HG02678 (cell line): ENCODE data around the gene AKT1.

Experiments
- ATAC-seq: cut with Tn5 transposase; IDR thresholded peaks from one replicate; pipeline ENCODE4 v1.9.1; 2021; ENCODE audit warnings: mild to moderate bottlenecking, moderate library complexity; ENCODE audit not compliant: unreplicated experiment

Gene AKT1

DNA sequence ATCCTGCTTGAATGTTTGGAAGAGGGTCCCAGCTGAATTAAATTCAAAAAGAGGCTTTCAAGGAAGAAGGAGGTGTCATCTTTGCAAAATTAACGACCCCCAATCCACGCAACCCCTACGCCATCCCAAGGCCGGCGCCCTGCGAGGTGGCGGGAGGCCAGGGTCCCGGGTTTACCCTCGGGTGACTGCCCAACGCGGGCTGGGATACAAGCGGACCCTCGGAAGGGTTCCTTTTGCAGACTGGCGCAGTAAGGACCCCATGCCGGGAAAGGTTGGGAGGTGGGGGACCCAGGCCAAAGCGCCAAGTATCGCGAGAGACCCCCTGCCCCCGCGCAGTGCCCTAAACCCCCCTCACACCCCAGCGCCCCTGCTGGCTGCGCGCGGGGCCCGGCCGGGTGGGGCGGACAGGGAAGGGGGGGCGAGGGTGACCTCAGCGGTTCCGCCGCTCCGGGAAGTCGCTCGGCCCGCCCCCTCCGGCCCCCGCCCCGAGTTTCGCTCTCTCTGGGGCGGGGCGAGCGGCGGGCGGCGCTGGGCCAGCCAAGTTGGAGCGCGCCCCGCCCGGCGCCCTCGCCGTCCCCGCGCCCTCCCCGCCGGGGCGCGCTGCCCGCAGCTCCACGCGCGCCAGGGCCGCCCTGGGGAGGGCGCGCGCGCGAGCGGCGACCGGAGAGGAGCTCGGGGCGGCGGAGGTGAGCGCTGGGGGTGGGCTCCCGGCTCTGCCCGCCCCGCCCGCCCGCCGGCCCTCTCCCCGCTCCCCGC, 4.6 kb upstream of the AKT1 start:
- ATAC-seq = peak; percentile 59

GRCh38 chr14:104799244-104800014, 3.9 kb upstream of the AKT1 start:
- ATAC-seq = no peak

GRCh38 chr14:104798300-104799243, 3.0 kb upstream of the AKT1 start:
- ATAC-seq = no peak

DNA sequence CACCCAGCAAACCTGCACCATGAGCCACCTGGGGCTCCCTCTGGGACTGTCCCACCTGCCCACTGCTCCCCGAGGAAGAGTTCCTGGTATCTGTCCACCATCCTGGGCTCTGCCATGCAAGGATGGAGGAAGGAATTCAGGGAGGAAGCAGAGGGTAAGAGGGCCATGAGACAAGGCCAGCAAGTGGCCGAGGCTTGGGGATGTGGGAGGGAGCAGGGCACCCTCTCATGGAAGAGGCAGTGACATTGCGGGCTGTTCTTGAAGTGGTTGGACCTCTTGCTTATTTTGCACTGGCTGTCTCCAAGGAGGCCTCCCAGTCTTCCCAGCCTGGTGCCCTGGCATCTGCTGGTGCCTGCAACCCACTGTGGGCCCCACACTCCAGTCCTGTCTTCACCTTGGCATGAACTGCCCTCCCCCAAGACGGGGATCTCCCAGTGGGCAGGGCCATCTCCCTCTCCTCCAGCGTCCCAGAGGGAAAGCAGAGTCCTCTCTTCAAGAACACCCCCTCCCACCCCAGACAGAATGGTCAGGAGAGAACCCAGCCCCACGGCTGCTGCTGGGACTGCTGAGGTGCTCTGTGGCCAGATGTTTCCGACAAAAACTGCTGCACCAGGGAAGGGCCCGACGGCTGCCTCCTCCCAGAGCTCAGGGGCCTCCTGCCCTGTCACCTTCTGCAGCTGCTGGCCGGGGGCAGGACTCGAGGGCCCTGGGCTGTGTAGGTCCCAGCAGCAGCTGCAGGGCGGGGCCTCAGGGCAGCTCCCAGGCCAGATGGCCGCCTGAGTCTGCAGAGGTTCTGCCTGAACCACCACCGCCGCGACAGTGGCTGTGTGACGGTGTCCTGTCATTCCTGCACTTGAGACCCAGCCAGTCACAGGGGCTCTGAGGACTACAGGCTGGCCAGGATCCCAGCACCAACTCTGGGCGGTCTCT, 1.8 kb upstream of the AKT1 start:
- no peak for ATAC-seq

- ATAC-seq = no peak
These were observed 1.1 kb upstream of the AKT1 start for GRCh38 chr14:104796687-104797081.

GRCh38 chr14:104795781-104796686, 486 bp upstream of the AKT1 start:
- peak; percentile 40 for ATAC-seq

GRCh38 chr14:104794631-104794992, 936 bp downstream of the AKT1 start:
- peak; percentile 1 for ATAC-seq

- no peak for ATAC-seq
These were observed 1.4 kb downstream of the AKT1 start for GRCh38 chr14:104794099-104794498.

GRCh38 chr14:104793703-104793959, 1.9 kb downstream of the AKT1 start:
- no peak for ATAC-seq

GRCh38 chr14:104792945-104793702, 2.4 kb downstream of the AKT1 start:
- ATAC-seq = no peak

- ATAC-seq = no peak
These were observed 3.3 kb downstream of the AKT1 start for GRCh38 chr14:104792101-104792884.

DNA sequence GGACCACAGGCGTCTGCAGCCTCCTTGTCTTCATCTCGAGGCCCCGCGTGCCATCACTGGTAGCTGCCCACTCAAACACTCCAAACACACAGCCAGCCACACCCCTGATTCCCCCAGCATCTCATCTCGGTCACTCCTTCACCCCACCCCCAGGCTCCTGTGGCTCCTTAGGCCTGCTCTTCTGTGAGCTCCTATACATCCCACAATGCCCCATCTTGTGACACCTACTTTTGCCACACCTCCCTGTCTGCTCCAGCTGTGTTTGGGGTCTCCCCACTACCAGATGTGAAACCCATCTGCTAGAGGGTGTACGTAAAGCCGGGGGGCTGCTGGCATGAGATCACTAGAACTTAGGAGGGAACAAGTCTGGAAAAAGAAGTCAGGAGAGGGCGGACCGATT, 4.1 kb downstream of the AKT1 start:
- ATAC-seq = no peak

- no peak for ATAC-seq
These were observed 5.5 kb downstream of the AKT1 start for GRCh38 chr14:104789752-104790743.

DNA sequence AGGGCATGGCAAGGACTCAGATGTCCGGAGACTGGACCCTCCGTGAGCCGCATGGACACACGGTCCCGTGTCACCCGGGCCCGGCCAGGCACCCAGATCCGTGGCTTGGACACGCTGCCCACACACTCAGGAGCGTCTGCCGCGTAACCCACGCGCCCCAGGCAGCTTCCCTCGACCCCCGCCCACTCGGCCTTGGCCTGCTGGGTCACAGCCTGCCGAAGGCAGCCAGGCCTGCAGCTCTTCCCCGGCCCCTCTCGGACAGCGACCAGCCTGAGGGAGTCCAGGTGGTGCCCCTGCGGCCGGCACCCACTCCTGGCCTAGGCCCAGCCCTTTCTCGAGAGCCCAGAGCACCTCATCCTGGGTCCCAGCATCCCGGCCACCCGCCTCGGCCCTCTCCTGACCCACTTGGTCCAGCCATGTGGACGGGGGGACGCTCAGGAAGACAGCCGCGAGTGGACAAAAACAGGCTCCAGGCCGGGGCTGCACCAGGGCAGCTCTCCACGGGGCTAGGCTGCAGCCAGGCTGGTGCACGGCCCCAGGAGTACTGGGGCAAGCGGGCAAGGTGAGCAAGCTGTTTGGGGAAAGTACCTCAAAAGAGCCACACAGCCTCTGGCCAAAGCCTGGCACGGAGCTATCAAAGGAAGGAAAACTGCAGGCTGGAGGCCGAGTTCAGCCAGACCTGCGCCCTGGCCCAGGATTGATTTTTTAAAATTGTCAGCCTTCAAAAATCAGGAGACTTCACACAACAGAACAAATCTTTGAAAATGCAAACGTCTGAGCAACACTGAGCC, 6.5 kb downstream of the AKT1 start:
- no peak for ATAC-seq

- no peak for ATAC-seq
These were observed 7.3 kb downstream of the AKT1 start for GRCh38 chr14:104788161-104788818.
